ENCODE data around the gene TENM4.
"Not testable (repeated sequence)": the region's sequence is repeated elsewhere in the genome, so short reads cannot be mapped to it uniquely, and the experiment has no call there.

TENM4 gene

GRCh38 chr11:78638704-78639380, 802.0 kb downstream of the TENM4 start:
- no peak for DNase-seq (ENCODE audit: low read depth)

GRCh38 chr11:78637527-78637926, 803.3 kb downstream of the TENM4 start:
- DNase-seq (ENCODE audit: low read depth) = not testable (repeated sequence)

- no peak for DNase-seq (ENCODE audit: low read depth)
These were observed 804.9 kb downstream of the TENM4 start for GRCh38 chr11:78635814-78636506.

GRCh38 chr11:78633516-78634310, 807.1 kb downstream of the TENM4 start:
- no peak for DNase-seq (ENCODE audit: low read depth)

GRCh38 chr11:78630561-78631303, 810.1 kb downstream of the TENM4 start:
- DNase-seq (ENCODE audit: low read depth) = no peak

GRCh38 chr11:78630155-78630554, 810.7 kb downstream of the TENM4 start:
- no peak for DNase-seq (ENCODE audit: low read depth)

GRCh38 chr11:78622666-78623065, 818.2 kb downstream of the TENM4 start:
- no peak for DNase-seq (ENCODE audit: low read depth)

GRCh38 chr11:78620159-78620558, 820.7 kb downstream of the TENM4 start:
- DNase-seq (ENCODE audit: low read depth) = no peak

- no peak for DNase-seq (ENCODE audit: low read depth)
These were observed 825.1 kb downstream of the TENM4 start for GRCh38 chr11:78615724-78616123.

GRCh38 chr11:78613378-78613813, 827.4 kb downstream of the TENM4 start:
- DNase-seq (ENCODE audit: low read depth) = no peak

- DNase-seq (ENCODE audit: low read depth) = no peak
These were observed 828.0 kb downstream of the TENM4 start for GRCh38 chr11:78612721-78613377.

- DNase-seq (ENCODE audit: low read depth) = not testable (repeated sequence)
These were observed 831.5 kb downstream of the TENM4 start for GRCh38 chr11:78609321-78609720.

GRCh38 chr11:78607696-78608095, 833.1 kb downstream of the TENM4 start:
- DNase-seq (ENCODE audit: low read depth) = no peak

- no peak for DNase-seq (ENCODE audit: low read depth)
These were observed 834.2 kb downstream of the TENM4 start for GRCh38 chr11:78606667-78607066.

- DNase-seq (ENCODE audit: low read depth) = no peak
These were observed 835.5 kb downstream of the TENM4 start for GRCh38 chr11:78605296-78605695.

GRCh38 chr11:78603792-78604191, 837.0 kb downstream of the TENM4 start:
- DNase-seq (ENCODE audit: low read depth) = no peak
